ENCODE measurements around the gene INPP5A. TPM values are rescaled to one million over a fixed set of nuclear protein-coding genes. Genes with fewer than 3 reads are reported as not detected.
A peak's percentile ranks its signal among the peaks of the same experiment; 100 is the strongest.

INPP5A gene
- total and polyA plus RNA-seq, 9 of the 15 experiments (the other 6 are each of a cell fraction or from before 2014, with no cell fraction given): 0.66 to 11.6 (median 7.7) TPM

- TF ChIP-seq NR2C2 (CRISPR knock-in tag; IDR thresholded peaks at IDR 0.05) (no peak), NR2C2 (tag; IDR thresholded peaks at IDR 0.05) (no peak), ZNF224 (CRISPR knock-in tag; IDR thresholded peaks at IDR 0.05) (no peak)
Observed at GRCh38 chr10:132564249-132564605, 26.6 kb downstream of the INPP5A start (continued).

- Histone ChIP-seq H3K4me3 (no peak overlapping the region), H3K27ac (ENCODE audit: extremely low read depth, low read depth, low read length) (no peak overlapping the region), H2AFZ (ENCODE audit: low read depth, low read length) (no peak overlapping the region), H3K27me3 (ENCODE audit: control insufficient read depth in 2 of 2, insufficient read depth in 2 of 2, low read length in 2 of 2) (no peaks in the 10 kb centered on the region), H3K9me3 (replicated peaks; ENCODE audit: control insufficient read depth, insufficient read depth, low read depth, low read length) (no peaks in the 10 kb centered on the region), H3K79me2 (ENCODE audit: control insufficient read depth, insufficient read depth, low read length) (peaks cover 17% of the 10 kb centered on the region), H4K20me1 (replicated peaks; ENCODE audit: control insufficient read depth, insufficient read depth, low read length) (no peaks in the 10 kb centered on the region), H3K9ac (ENCODE audit: insufficient read depth in 1 of 2, low read depth in 2 of 2, low read length in 2 of 2) (0 out of 4 replicates have a peak overlapping the region, but pooled peaks of 1 of the 2 experiments have one; percentile 1), H3K9me1 (ENCODE audit: control insufficient read depth, insufficient read depth, low read length) (no peaks in the 10 kb centered on the region), H3K36me3 (ENCODE audit: control insufficient read depth, insufficient read depth, low read length) (no peaks in the 10 kb centered on the region), H3K4me1 (replicated peaks in 1 of 2; ENCODE audit: control insufficient read depth in 2 of 2, insufficient read depth in 2 of 2, low read length in 2 of 2) (peaks cover 10 to 14% of the 10 kb centered on the region in 2 experiments; a peak in 4 of 5 replicates), H3K4me2 (ENCODE audit: insufficient read depth, low read length) (no peak overlapping the region)
- 64% methylated on average over 11 of the region's 11 CpGs for WGBS (ENCODE audit: insufficient coverage, low coverage, missing lambda C conversion rate)
- no peak for ATAC-seq
- no peak for FAIRE-seq
- TF ChIP-seq DMBX1 (CRISPR knock-in tag; IDR thresholded peaks at IDR 0.05; ENCODE audit: borderline replicate concordance) (no peak), ZNF57 (CRISPR knock-in tag; IDR thresholded peaks at IDR 0.05) (no peak), ZNF589 (CRISPR knock-in tag; IDR thresholded peaks at IDR 0.05; ENCODE audit: low read depth) (no peak), MXI1 (IDR thresholded peaks at IDR 0.05; ENCODE audit: low read depth, low read length) (no peak), ZEB2 (IDR thresholded peaks at IDR 0.05) (no peak), CBFB (CRISPR knock-in tag; IDR thresholded peaks at IDR 0.05) (no peak), SPI1 (IDR thresholded peaks at IDR 0.05; ENCODE audit: borderline replicate concordance, low read depth, low read length) (no peak)
- BruUV-seq (replicated peaks): no TSS peak
- intact Hi-C loops (cut with micrococcal nuclease): no loop called here
- in situ Hi-C loops (cut with MboI): no loop called here
- no peak for DNase-seq (ENCODE audit: extremely low read depth in 1 of 4, low spot score in 3 of 4)
- ChIA-PET POLR2A (interaction anchor here (0.7 kb wide), 1 partner anchor 26 kb away, joined by 3 read pairs; no protein-coding TSS in a partner anchor), CTCF (ENCODE audit: low intra/inter-chr PET ratio) (no interaction called here)
Observed at GRCh38 chr10:132564690-132565089, 27.1 kb downstream of the INPP5A start.

Data from K562 (cell line).